K562 (cell line): ENCODE data around the gene CDYL. TPM values are rescaled to one million over a fixed set of nuclear protein-coding genes. Genes with fewer than 3 reads are reported as not detected.

Experiments
- ATAC-seq: fragments of 200-7000 bp; cut with Tn5 transposase; 3 replicates; pipeline ENCODE4 v1.9.1; 2020; ENCODE audit warnings: moderate library complexity
- BruUV-seq: library from RNA; stranded (reverse); fragments of 400-500 nt; replicated peaks from 2 replicates; lab custom pipeline; 2021; lab: Mats Ljungman, UMichigan
- CTCF ChIA-PET: fragments of 300-600 bp; formaldehyde crosslinking; extraction: SDS; loops from one replicate; lab custom pipeline; 2021; ENCODE audit warnings: low intra/inter-chr PET ratio; lab: Yijun Ruan, JAX
- POLR2A ChIA-PET: fragments of 300-600, 350-650 bp; sonication (Branson Sonifier 250); formaldehyde crosslinking; extraction: SDS; loops from one replicate; lab custom pipeline; 2021; ENCODE audit warnings: antibody characterized with exemption, inconsistent platforms; lab: Yijun Ruan, JAX
- DNase-seq, 4 experiments: peaks; one replicate each; pipeline versions ENCODE4 v3.0.0 to v3.0.0-alpha.2; 2011 to 2018; ENCODE audit warnings: low spot score in 3 of 4, mixed read lengths in 3 of 4; ENCODE audit errors: extremely low read depth in 1 of 4
- FAIRE-seq: peaks from 2 replicates; lab custom pipeline; 2011; peaks lifted over from hg19 to GRCh38; lab: Jason Lieb, UNC
- H2AFZ ChIP-seq: 2 replicates; pipeline ENCODE4 v1.6.0; 2011; ENCODE audit warnings: low read depth, low read length, control low read depth, inconsistent platforms
- H3K27ac ChIP-seq: fragments of 200-600 bp; 3 replicates; pipeline ENCODE4 v1.8.0; 2011; ENCODE audit warnings: low read depth, mild to moderate bottlenecking, control low read depth, inconsistent platforms, low read length, moderate library complexity, mixed read lengths; ENCODE audit errors: extremely low read depth
- H3K27me3 ChIP-seq, 2 experiments: fragments of 300-600 bp in 1 of 2; 2 replicates in 1 of 2; 3 replicates in 1 of 2; pipeline versions ENCODE4 v1.6.0 to v1.8.0; 2011; ENCODE audit warnings: inconsistent platforms in 2 of 2, low read length in 2 of 2, mild to moderate bottlenecking in 1 of 2, mixed read lengths in 1 of 2, moderate library complexity in 1 of 2; ENCODE audit not compliant: control insufficient read depth in 2 of 2, insufficient read depth in 2 of 2
- H3K36me3 ChIP-seq: fragments of 300-600 bp; 3 replicates; pipeline ENCODE4 v1.8.0; 2011; ENCODE audit warnings: mild to moderate bottlenecking, low read length, inconsistent platforms; ENCODE audit not compliant: control insufficient read depth, insufficient read depth
- H3K4me1 ChIP-seq, 2 experiments: fragments of 200-600 bp in 1 of 2; replicated peaks in 1 of 2; 2 replicates in 1 of 2; 3 replicates in 1 of 2; pipeline versions ENCODE4 v1.5.1 to v1.8.0; 2011; ENCODE audit warnings: inconsistent platforms in 2 of 2, low read length in 2 of 2, mild to moderate bottlenecking in 1 of 2, mixed read lengths in 1 of 2, moderate library complexity in 1 of 2; ENCODE audit not compliant: control insufficient read depth in 2 of 2, insufficient read depth in 2 of 2
- H3K4me2 ChIP-seq: 2 replicates; pipeline ENCODE4 v1.6.1; 2011; ENCODE audit warnings: low read length, control low read depth, inconsistent platforms, mixed read lengths; ENCODE audit not compliant: insufficient read depth
- H3K4me3 ChIP-seq: fragments of 200-600 bp; sonication (generic), shearing (Covaris generic); 2 replicates; pipeline ENCODE4 v1.5.1; 2016; ENCODE audit warnings: control low read depth, inconsistent platforms
- H3K79me2 ChIP-seq: fragments of 200-600 bp; 3 replicates; pipeline ENCODE4 v1.8.0; 2011; ENCODE audit warnings: low read length, inconsistent platforms; ENCODE audit not compliant: control insufficient read depth, insufficient read depth
- H3K9ac ChIP-seq, 2 experiments: 2 replicates each; pipeline versions ENCODE4 v1.6.0 to v1.6.1; 2011; ENCODE audit warnings: low read depth in 2 of 2, low read length in 2 of 2, control low read depth in 1 of 2, inconsistent platforms in 1 of 2, mild to moderate bottlenecking in 1 of 2, mixed read lengths in 1 of 2; ENCODE audit not compliant: insufficient read depth in 1 of 2
- H3K9me1 ChIP-seq: one replicate; pipeline ENCODE4 v1.6.0; 2011; ENCODE audit warnings: inconsistent platforms, mild to moderate bottlenecking, low read length, moderate library complexity; ENCODE audit not compliant: control insufficient read depth, insufficient read depth
- H3K9me3 ChIP-seq: replicated peaks from 2 replicates; pipeline ENCODE4 v1.5.1; 2011; ENCODE audit warnings: low read depth, low read length, inconsistent platforms; ENCODE audit not compliant: control insufficient read depth, insufficient read depth
- H4K20me1 ChIP-seq: replicated peaks from 2 replicates; pipeline ENCODE4 v1.6.1; 2011; ENCODE audit warnings: low read length, inconsistent platforms, mixed read lengths; ENCODE audit not compliant: control insufficient read depth, insufficient read depth
- BMI1 ChIP-seq: fragments of 150-350 bp; IDR thresholded peaks from 2 replicates; pipeline ENCODE4 v1.6.1; 2014; ENCODE audit warnings: low read length
- BRCA1 ChIP-seq, 2 experiments: fragments of 450-650 bp in 1 of 2; sonication (generic) in 1 of 2; formaldehyde crosslinking in 1 of 2; IDR thresholded peaks; 2 replicates each; pipeline versions ENCODE4 v1.5.0 to v1.6.1; 2017 to 2020; ENCODE audit warnings: mild to moderate bottlenecking in 1 of 2, missing genetic modification reagents in 1 of 2
- C11orf30 ChIP-seq: fragments of 450-650 bp; IDR thresholded peaks from 2 replicates; pipeline ENCODE4 v1.6.1; 2016; ENCODE audit warnings: low read depth, mild to moderate bottlenecking
- ELF1 ChIP-seq: fragments of 200-800 bp; sonication (Bioruptor generic); IDR thresholded peaks from 2 replicates; pipeline ENCODE4 v1.6.1; 2016; ENCODE audit warnings: missing genetic modification characterization, missing compliant biosample characterization
- ERF ChIP-seq: fragments of 450-650 bp; formaldehyde crosslinking; IDR thresholded peaks from 2 replicates; pipeline ENCODE4 v1.4.0; 2020; ENCODE audit warnings: mild to moderate bottlenecking, mixed read lengths
- FUS ChIP-seq: fragments of 200-400 bp; formaldehyde crosslinking; optimal IDR thresholded peaks from 2 replicates; pipeline ENCODE3; 2017; ENCODE audit warnings: low read depth, low read length
- HLTF ChIP-seq: fragments of 450-650 bp; IDR thresholded peaks from 2 replicates; pipeline ENCODE4 v1.6.1; 2016
- LARP7 ChIP-seq: fragments of 450-650 bp; IDR thresholded peaks from 2 replicates; pipeline ENCODE4 v1.6.1; 2016
- MCM5 ChIP-seq: fragments of 450-650 bp; IDR thresholded peaks from 2 replicates; pipeline ENCODE4 v1.6.1; 2016; ENCODE audit warnings: low read depth
- MEF2A ChIP-seq: IDR thresholded peaks from 2 replicates; pipeline ENCODE4 v1.6.1; 2011; ENCODE audit warnings: low read depth, mild to moderate bottlenecking, low read length, moderate library complexity; ENCODE audit not compliant: control insufficient read depth
- MXD1 ChIP-seq: fragments of 250-450 bp; sonication (Bioruptor Pico); IDR thresholded peaks from 2 replicates; pipeline ENCODE4 v1.8.0; 2021; ENCODE audit warnings: borderline replicate concordance, mild to moderate bottlenecking, moderate library complexity; ENCODE audit not compliant: poor library complexity, severe bottlenecking
- PML ChIP-seq: IDR thresholded peaks from 2 replicates; pipeline ENCODE4 v1.6.1; 2012; ENCODE audit warnings: low read length, inconsistent platforms
- POLR2H ChIP-seq: IDR thresholded peaks from 2 replicates; pipeline ENCODE4 v1.6.1; 2016; ENCODE audit warnings: missing genetic modification characterization, low read depth, mild to moderate bottlenecking, control low read depth, missing compliant biosample characterization, moderate library complexity
- RBM39 ChIP-seq: fragments of 200-400 bp; formaldehyde crosslinking; optimal IDR thresholded peaks from 2 replicates; pipeline ENCODE3; 2018; ENCODE audit warnings: low read depth, low read length
- SPI1 ChIP-seq: IDR thresholded peaks from 2 replicates; pipeline ENCODE4 v1.6.1; 2011; ENCODE audit warnings: low read depth, low read length, control low read depth, borderline replicate concordance
- SRF ChIP-seq, 2 experiments: fragments of 250-450, 450-650 bp in 1 of 2; sonication (Bioruptor Pico) in 1 of 2; sonication (generic) in 1 of 2; formaldehyde crosslinking; IDR thresholded peaks; 2 replicates each; pipeline versions ENCODE4 v1.5.0 to v1.5.1; 2020 to 2022; ENCODE audit warnings: mild to moderate bottlenecking in 1 of 2, missing genetic modification reagents in 1 of 2
- TAF7 ChIP-seq: fragments of 450-650 bp; IDR thresholded peaks from 2 replicates; pipeline ENCODE4 v1.6.1; 2016; ENCODE audit warnings: missing genetic modification characterization, missing compliant biosample characterization
- TEAD1 ChIP-seq, 2 experiments: fragments of 450-650 bp in 1 of 2; sonication (generic) in 1 of 2; formaldehyde crosslinking; IDR thresholded peaks; 2 replicates each; pipeline versions ENCODE4 v1.4.0 to v1.8.0; 2020 to 2022; ENCODE audit warnings: mild to moderate bottlenecking in 2 of 2, missing genetic modification reagents in 1 of 2
- ZC3H11A ChIP-seq: IDR thresholded peaks from 2 replicates; pipeline ENCODE4 v1.6.1; 2012; ENCODE audit warnings: low read depth, low read length, improper control_type of control experiment
- ZNF232 ChIP-seq: sonication (generic); formaldehyde crosslinking; IDR thresholded peaks from 2 replicates; pipeline ENCODE4 v1.8.0; 2022; ENCODE audit warnings: mild to moderate bottlenecking, missing genetic modification reagents
- ZSCAN29 ChIP-seq: fragments of 450-650 bp; IDR thresholded peaks from 2 replicates; pipeline ENCODE4 v1.6.1; 2017
- WGBS: fragments of 100-300 bp; shearing (Covaris generic); methylation state at CpG from one replicate; pipeline ENCODE4 v1.1.6; 2016; ENCODE audit warnings: low coverage, mixed read lengths; ENCODE audit not compliant: insufficient coverage; ENCODE audit errors: missing lambda C conversion rate; 5-methylcytosine and 5-hydroxymethylcytosine counted together
- in situ Hi-C: fragments of 300-500 bp; cut with MboI; formaldehyde crosslinking; loops from 4 replicates; pipeline ENCODE4 v1.15.0; 2018; ENCODE audit warnings: inconsistent platforms, mixed read lengths
- intact Hi-C: fragments of 100-400 bp; cut with micrococcal nuclease; formaldehyde crosslinking; loops from 2 replicates; pipeline ENCODE4 v1.14.2; 2022
- polyA plus RNA-seq, 8 experiments: library from polyadenylated mRNA; depleted of rRNA in 4 of 8; stranded (reverse) in 5 of 8; unstranded in 3 of 8; fragments of >200 nt; fragmentation: Nextera tagmentation in 2 of 8; fragmentation: Illumina TruSeq in 1 of 8; extraction: Ambion mirVana in 2 of 8; extraction: Trizol in 1 of 8; gene quantifications; 2 replicates each; pipeline versions ENCODE4 v1.2.1 to v1.2.3, GENCODE V29; 2011 to 2014; ENCODE audit warnings: inconsistent platforms in 1 of 8, missing spikeins in 1 of 8
- total RNA-seq, 7 experiments: library from RNA; depleted of rRNA in 6 of 7; stranded (reverse); fragments of >200 nt in 6 of 7; fragmentation: Illumina TruSeq in 2 of 7; extraction: Trizol in 2 of 7; gene quantifications; 2 replicates each; pipeline versions ENCODE4 v1.2.1 to v1.2.3, GENCODE V29; 2011 to 2021; ENCODE audit warnings: low replicate concordance in 1 of 7
- TF ChIP-seq, protein P1 (sequence below): fragments of 250-450 bp; sonication (Bioruptor Pico); IDR thresholded peaks from 2 replicates; pipeline ENCODE4 v1.5.0; 2020; ENCODE audit warnings: mild to moderate bottlenecking
- TF ChIP-seq, protein P2 (sequence below): fragments of 450-650 bp; IDR thresholded peaks from 2 replicates; pipeline ENCODE4 v1.6.1; 2017; ENCODE audit warnings: antibody characterized with exemption

The CDYL gene
- total and polyA plus RNA-seq, 9 of the 15 experiments (the other 6 are each of a cell fraction or from before 2014, with no cell fraction given): 8.1 to 45.8 (median 40.8) TPM

GRCh38 chr6:4812068-4812467 is 35.9 kb downstream of the CDYL start:
- no TSS peak for BruUV-seq
- Histone ChIP-seq H3K9me1 (no peaks in the 10 kb centered on the region), H3K27me3 (no peaks in the 10 kb centered on the region), H3K9ac (no peak overlapping the region), H4K20me1 (no peaks in the 10 kb centered on the region; the same call in 1 of the 2 replicates), H3K79me2 (peaks cover 96% of the 10 kb centered on the region), H3K4me1 (peaks cover 0 to 18% of the 10 kb centered on the region in 2 experiments; a peak in 3 of 5 replicates), H2AFZ (no peak overlapping the region), H3K4me2 (no peak overlapping the region), H3K9me3 (peaks cover 6% of the 10 kb centered on the region), H3K4me3 (no peak overlapping the region), H3K27ac (no peak overlapping the region), H3K36me3 (no peaks in the 10 kb centered on the region)
- intact Hi-C loops: no loop called here
- CTCF ChIA-PET: no interaction called here
- FAIRE-seq (no peak), DNase-seq (no peak), ATAC-seq (peak; percentile 65)
- in situ Hi-C loops: no loop called here
- POLR2A ChIA-PET: interaction anchor here (1.5 kb wide), 1 partner anchor 21 kb away, joined by 5 read pairs; no protein-coding TSS in a partner anchor
- WGBS: 53% methylated on average over 4 of the region's 4 CpGs
- TF ChIP-seq MEF2A (no peak), MXD1 (no peak), HLTF (no peak), FUS (no peak), TEAD1 (CRISPR knock-in tag; IDR thresholded peaks at IDR 0.05) (no peak), ERF (CRISPR knock-in tag) (no peak), BRCA1 (IDR thresholded peaks at IDR 0.05) (no peak), BRCA1 (CRISPR knock-in tag; IDR thresholded peaks at IDR 0.05) (no peak), BMI1 (no peak), LARP7 (no peak), ZC3H11A (no peak), SPI1 (peak; percentile 52; the same call in 1 of the 2 replicates), ELF1 (no peak), MCM5 (no peak), SRF (CRISPR knock-in tag; IDR thresholded peaks at IDR 0.05) (no peak), ZSCAN29 (peak; percentile 92), PML (no peak), C11orf30 (0 out of 2 replicates have a peak, but pooled peaks have one; percentile 6), POLR2H (tag) (no peak), ZNF232 (no peak), RBM39 (no peak), TAF7 (tag) (no peak)
- TF ChIP-seq, protein P1, sequence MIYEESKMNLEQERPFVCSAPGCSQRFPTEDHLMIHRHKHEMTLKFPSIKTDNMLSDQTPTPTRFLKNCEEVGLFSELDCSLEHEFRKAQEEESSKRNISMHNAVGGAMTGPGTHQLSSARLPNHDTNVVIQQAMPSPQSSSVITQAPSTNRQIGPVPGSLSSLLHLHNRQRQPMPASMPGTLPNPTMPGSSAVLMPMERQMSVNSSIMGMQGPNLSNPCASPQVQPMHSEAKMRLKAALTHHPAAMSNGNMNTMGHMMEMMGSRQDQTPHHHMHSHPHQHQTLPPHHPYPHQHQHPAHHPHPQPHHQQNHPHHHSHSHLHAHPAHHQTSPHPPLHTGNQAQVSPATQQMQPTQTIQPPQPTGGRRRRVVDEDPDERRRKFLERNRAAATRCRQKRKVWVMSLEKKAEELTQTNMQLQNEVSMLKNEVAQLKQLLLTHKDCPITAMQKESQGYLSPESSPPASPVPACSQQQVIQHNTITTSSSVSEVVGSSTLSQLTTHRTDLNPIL (CRISPR knock-in tag): no peak
- TF ChIP-seq, protein P2, sequence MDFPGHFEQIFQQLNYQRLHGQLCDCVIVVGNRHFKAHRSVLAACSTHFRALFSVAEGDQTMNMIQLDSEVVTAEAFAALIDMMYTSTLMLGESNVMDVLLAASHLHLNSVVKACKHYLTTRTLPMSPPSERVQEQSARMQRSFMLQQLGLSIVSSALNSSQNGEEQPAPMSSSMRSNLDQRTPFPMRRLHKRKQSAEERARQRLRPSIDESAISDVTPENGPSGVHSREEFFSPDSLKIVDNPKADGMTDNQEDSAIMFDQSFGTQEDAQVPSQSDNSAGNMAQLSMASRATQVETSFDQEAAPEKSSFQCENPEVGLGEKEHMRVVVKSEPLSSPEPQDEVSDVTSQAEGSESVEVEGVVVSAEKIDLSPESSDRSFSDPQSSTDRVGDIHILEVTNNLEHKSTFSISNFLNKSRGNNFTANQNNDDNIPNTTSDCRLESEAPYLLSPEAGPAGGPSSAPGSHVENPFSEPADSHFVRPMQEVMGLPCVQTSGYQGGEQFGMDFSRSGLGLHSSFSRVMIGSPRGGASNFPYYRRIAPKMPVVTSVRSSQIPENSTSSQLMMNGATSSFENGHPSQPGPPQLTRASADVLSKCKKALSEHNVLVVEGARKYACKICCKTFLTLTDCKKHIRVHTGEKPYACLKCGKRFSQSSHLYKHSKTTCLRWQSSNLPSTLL: no peak
